ENCODE data around the gene CDC20B. TPM values are rescaled to one million over a fixed set of nuclear protein-coding genes. Genes with fewer than 3 reads are reported as not detected.

The CDC20B gene
- total and polyA plus RNA-seq, 10 donors: not detected

DNA sequence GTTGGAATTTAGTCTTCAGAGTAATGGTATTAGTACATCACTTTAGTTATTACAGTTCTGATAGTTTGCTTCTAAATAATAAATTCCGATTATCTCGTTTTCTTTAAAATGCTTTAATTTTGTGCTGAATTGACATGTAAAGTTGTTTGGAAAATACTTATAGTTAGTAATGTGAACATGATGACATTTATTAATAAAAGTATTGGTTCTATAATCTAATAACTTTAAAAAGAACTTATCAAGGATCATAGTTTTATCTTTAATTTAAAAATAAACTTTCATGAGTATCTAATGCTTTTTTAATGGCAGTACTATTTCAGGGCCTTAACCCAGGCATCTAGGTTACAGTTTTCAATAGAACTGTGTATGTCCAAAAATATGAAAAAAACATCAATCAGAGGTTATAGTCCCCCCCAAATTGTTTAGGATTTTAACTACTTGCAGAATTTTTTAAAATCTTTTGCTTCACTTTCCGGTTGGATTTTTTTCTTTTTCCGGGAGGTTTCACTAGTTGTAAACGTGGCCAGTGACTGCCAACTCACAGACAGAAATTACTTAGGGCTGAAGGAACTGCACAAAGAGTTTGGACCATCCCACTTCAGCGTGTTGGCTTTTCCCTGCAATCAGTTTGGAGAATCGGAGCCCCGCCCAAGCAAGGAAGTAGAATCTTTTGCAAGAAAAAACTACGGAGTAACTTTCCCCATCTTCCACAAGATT, 12.3 kb downstream of the CDC20B start:
- Histone ChIP-seq H3K4me1 (peaks cover 0 to 9% (median 2%) of the 10 kb centered on the region in 6 donors), H3K4me3 (peak overlapping the region; percentile 9 to 60 (median 28)), H3K36me3 (no peaks in the 10 kb centered on the region), H3K27ac (peak overlapping the region in 5 of 8 donors; percentile 5 to 60 (median 30)), H3K9me3 (no peaks in the 10 kb centered on the region), H3K27me3 (replicated peaks in 1 of 7) (peaks cover 0 to 51% (median 3%) of the 10 kb centered on the region in 7 donors)
- WGBS, 5 donors: 24 to 30% (median 27%) methylated on average over 9 of the region's 9 CpGs
- no peak for DNase-seq
- intact Hi-C loops (cut with DNase I; ENCODE audit: low total_unique reads): no loop called here
- no peak for TF ChIP-seq CTCF (IDR thresholded peaks at IDR 0.05 in 8 of 11, conservative IDR thresholded peaks at IDR 0.05 in 3 of 11)
- no peak for TF ChIP-seq POLR2A (IDR thresholded peaks at IDR 0.05)
- TF ChIP-seq POLR2AphosphoS5 (IDR thresholded peaks at IDR 0.05): no peak

DNA sequence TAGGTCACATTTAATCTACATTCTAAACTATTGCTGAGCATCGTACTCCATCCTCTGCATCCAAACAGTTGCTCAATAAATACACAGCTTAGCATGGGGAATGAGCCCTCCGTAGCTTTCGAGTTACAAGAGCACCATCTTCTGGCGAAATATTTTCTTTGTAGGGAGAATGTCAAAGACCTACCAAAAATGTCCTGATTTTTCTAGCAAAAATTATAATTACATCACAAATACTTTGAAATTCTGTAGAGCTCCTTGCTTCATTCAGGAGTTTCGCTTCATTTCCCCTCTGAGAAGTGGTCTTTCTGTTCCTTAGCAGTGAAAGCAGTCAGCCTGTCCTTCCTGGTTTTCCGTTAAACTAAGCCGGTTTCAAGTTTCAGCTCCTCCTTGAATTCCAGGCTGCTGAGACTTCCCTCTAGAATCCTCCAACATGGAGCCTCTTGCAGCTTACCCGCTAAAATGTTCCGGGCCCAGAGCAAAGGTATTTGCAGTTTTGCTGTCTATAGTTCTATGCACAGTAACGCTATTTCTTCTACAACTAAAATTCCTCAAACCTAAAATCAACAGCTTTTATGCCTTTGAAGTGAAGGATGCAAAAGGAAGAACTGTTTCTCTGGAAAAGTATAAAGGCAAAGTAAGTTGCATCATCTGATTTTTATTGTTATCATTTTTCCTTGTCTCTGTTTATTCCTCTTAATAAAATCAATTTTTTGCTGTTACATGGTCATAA, 13.0 kb downstream of the CDC20B start, which contains the start of gene GPX8:
Gene GPX8 (plus strand): TSS at position 409 of the 730 bp plus-strand sequence. CDS start 22 bp downstream, at position 431.
- Histone ChIP-seq H3K27ac (peak within 1 kb of the TSS in 7 of 8 donors; percentile 5 to 60 (median 30)), H3K27me3 (replicated peaks in 1 of 7) (peaks cover 0 to 44% (median 3%) of the 10 kb centered on the region in 7 donors)
- intact Hi-C loops (cut with DNase I; ENCODE audit: low total_unique reads): loop anchor here (10.0 kb wide), 1 partner anchor 255 kb away; no protein-coding TSS in a partner anchor

DNA sequence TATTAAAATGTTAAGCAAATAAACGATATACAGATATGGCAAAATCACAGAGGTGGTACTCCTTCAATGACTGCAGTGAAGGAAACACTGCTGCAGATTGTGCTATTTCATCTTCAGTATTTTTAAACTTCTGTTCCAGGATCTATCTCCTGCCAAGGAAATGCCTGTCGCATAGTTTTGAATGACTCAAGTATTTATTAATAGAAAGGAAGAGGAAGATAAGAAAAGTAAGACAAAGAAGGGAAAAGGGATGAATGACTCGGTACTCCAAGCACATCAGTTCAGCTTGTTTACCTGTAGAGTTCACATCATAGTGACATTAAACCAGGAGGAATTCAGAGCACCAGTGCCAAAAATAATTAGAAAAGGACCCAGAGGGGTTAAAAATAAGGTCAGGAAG, 18.1 kb downstream of the CDC20B start:
- Histone ChIP-seq H3K9me3 (no peaks in the 10 kb centered on the region), H3K27ac (no peak overlapping the region), H3K36me3 (no peaks in the 10 kb centered on the region), H3K4me1 (peaks cover 0 to 6% (median 0%) of the 10 kb centered on the region in 6 donors), H3K27me3 (replicated peaks in 1 of 7) (peaks cover 0 to 37% (median 2%) of the 10 kb centered on the region in 7 donors), H3K4me3 (no peak overlapping the region)
- intact Hi-C loops (cut with DNase I; ENCODE audit: low total_unique reads): loop anchor here (10.0 kb wide), 1 partner anchor 250 kb away; no protein-coding TSS in a partner anchor
- TF ChIP-seq POLR2AphosphoS5 (IDR thresholded peaks at IDR 0.05): no peak
- DNase-seq: no peak
- WGBS, 5 donors: 23 to 38% (median 32%) methylated on average over 3 of the region's 3 CpGs

More for the DNA sequence above, 13.0 kb downstream of the CDC20B start, which contains the start of gene GPX8:
- Histone ChIP-seq H3K4me1 (peaks cover 0 to 9% (median 2%) of the 10 kb centered on the region in 6 donors), H3K4me3 (peak within 1 kb of the TSS; percentile 9 to 60 (median 28)), H3K9me3 (no peaks in the 10 kb centered on the region), H3K36me3 (no peaks in the 10 kb centered on the region)
- no peak for DNase-seq
- no peak for TF ChIP-seq POLR2AphosphoS5 (IDR thresholded peaks at IDR 0.05)
- peak in 9 of 11 experiments; percentile 6 to 57 (median 26) for TF ChIP-seq CTCF (IDR thresholded peaks at IDR 0.05 in 8 of 11, conservative IDR thresholded peaks at IDR 0.05 in 3 of 11)
- no peak for TF ChIP-seq POLR2A (IDR thresholded peaks at IDR 0.05)
- 12 to 20% (median 18%) methylated on average over 10 of the region's 10 CpGs for WGBS, 5 donors

DNA sequence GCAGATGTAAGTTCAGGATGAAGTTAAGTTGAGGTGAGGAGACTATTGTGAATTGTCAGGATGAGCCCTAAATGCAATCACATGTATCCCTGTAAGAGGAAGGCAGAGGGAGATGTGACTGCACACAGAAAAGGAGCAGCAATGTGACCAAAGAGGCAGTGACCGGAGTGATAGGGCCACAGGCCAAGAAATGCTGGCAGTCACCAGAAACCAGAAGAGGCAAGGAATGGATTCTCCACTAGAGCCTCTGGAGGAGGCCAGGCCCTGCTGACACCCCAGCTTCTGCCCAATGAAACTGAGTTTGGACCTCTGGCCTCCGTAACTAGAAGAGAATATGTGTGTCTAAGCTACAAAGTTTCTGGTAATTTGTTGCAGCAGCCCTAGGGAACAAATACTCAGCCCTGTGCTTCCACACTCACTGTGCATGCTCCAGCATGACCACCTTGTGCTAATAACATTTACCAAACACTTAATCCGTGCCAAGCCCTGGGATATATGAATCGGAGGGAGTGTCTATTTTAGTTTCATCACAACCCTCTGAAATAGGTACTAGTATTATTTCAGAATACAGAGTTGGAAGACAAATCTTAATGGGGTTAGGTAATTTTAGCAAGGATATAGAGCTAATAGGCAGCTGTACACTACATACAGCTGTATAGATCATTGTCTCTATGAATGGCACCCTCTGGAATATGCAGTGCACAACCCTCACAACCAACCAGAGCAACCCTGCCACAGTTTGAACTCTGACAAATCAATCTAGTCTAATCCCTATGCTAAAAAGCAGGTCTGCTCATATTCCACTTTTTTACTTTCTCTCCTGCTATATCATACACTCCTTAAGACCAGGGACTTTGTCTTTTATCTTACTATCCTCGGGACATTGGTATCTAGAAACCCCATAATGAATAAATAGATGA, 20.8 kb downstream of the CDC20B start:
- no peaks in the 10 kb centered on the region for H3K36me3 ChIP-seq
- no peak for DNase-seq
- H3K27ac ChIP-seq: no peak overlapping the region
- no peak overlapping the region for H3K4me3 ChIP-seq
- peaks cover 0 to 31% (median 6%) of the 10 kb centered on the region in 7 donors for H3K27me3 ChIP-seq (replicated peaks in 1 of 7)
- H3K9me3 ChIP-seq: no peaks in the 10 kb centered on the region
- TF ChIP-seq POLR2A (IDR thresholded peaks at IDR 0.05): no peak
- TF ChIP-seq POLR2AphosphoS5 (IDR thresholded peaks at IDR 0.05): no peak
- TF ChIP-seq CTCF (IDR thresholded peaks at IDR 0.05 in 8 of 11, conservative IDR thresholded peaks at IDR 0.05 in 3 of 11): no peak
- intact Hi-C loops (cut with DNase I; ENCODE audit: low total_unique reads): loop anchor here (10.0 kb wide), 1 partner anchor 247 kb away; no protein-coding TSS in a partner anchor
- WGBS, 5 donors: 67 to 71% (median 69%) methylated on average over 5 of the region's 5 CpGs
- no peaks in the 10 kb centered on the region for H3K4me1 ChIP-seq

Data from spleen (tissue), 11 donors.